Limb (tissue), 2 donors: ENCODE results near the gene NEDD4.
"Not testable (repeated sequence)": the region's sequence is repeated elsewhere in the genome, so short reads cannot be mapped to it uniquely, and the experiment has no call there.

Experiments
- DNase-seq, 2 donors: peaks; one replicate each; pipeline ENCODE4 v3.0.0-alpha.2; 2016; ENCODE audit errors: extremely low spot score in 2 of 2

Gene NEDD4

DNA sequence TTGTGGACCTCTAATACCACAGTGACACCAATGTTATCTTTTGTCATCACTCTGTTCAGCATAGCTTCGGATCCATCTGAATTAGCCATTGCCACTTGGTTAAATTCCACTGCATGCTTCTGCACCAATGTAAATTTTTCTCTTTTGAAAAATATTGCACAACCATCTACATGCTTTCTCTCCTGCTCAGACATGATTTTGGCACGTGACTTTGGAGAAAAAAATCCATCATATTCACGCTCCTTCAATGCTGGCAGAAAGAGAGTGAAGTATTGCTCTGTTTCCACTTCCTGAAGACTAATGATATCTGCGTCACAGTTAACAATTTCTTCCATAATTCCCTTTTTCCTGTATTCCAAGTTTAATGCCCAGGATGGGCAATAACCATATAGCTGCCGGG is 13.0 kb upstream of the NEDD4 start:
- not testable (repeated sequence) for DNase-seq

DNA sequence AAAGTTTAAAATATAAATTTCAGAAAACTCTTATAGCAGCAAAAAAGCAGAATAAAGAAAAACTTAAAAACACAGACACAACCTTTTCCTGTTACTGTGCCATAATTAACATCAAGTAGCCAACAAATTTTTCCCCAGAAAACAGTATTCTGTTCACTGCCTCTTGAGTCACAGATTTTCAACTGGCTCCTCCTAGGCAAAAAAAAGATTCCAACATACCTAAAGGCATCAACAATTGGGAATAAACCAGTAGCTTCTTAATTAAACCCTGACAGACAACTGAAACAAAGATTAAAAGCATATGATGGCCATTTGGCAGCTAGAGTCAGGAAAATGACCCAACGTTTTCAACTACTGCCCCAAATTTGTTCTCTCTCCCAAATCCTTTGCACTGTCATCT is 10.9 kb upstream of the NEDD4 start:
- DNase-seq = not testable (repeated sequence)

DNA sequence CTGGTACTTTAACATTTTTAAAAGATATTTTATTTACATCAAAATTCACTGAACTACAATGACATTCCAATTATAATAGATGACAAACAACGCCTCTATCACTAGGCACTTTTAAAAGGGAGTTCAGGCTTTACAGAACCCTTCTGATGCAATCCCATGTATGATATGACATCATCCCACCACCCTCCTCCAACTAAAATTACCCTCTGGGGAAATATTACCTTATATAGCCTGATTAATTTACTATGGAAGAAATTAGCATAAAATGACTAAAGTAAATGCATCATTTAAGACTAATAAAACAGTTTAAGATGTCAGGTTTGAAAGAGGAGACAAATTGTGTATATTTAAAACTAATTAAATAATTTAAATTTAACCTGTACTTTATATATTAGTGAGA is 10.4 kb upstream of the NEDD4 start:
- DNase-seq = not testable (repeated sequence)

- not testable (repeated sequence) for DNase-seq
Measured at GRCh38 chr15:56003277-56003676, 9.9 kb upstream of the NEDD4 start.

DNA sequence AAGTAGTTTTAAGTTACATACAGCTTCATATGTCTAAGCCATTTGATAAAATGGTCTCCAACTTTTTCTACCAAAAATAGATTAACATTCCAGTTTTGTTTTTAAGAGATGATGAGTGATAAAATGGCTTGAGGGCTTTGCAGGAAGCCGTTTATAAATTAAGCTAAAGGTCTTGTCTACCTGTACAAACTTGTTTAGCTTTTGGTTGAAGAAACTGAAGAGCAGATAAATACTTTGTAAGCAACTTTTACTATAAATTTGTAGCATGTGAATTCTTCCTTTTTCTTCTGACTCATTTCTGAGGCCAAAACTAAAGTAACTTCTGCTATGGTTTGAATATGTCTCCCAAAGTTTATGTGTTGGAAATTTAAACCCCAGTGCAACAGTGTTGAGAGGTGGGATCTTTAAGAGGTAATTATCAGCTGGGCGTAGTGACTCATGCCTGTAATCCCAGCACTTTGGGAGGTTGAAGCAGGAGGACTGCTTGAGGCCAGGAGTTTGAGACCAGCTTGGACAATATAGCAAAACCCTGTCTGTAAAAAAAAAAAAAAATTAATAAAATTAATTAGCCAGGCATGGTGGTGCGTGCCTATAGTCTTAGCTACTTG is 8.2 kb upstream of the NEDD4 start:
- no peak for DNase-seq

DNA sequence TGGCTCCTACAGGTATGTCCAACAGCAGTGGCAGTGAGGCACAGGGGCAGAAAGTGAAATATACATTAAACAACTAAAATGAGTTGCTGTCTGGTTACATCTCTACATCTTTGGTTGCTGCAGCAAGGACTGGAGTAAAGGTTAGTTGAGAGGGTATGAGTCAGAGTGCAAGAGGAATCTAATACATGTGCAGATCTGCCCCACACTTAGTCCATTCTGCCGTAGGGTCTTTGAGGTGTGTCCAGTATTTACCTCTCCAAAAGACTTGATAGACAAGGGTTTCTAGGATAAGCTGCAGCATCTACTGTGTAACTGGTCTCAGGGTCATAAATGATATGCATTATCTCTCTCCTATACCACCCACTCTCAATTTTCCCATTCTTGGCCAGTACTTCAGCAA is 6.2 kb upstream of the NEDD4 start:
- no peak for DNase-seq

DNA sequence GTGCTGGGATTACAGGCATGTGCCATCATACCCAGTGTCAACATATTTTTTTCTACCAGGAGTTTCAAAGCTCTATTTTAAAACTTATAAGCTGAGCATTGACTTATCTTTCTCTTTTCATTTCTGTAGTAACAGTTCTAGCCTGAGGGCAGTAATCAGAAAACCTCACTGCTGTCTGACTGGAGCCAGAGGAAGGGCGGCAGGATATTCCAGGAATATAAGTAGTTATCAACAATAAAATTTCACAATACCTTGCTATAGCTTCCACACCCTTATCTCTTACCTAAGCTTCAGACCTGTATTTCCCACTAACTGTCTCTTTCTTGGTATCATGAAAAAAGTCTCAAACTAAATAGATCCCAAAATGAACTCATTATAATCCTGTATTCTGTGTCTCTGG is 5.1 kb upstream of the NEDD4 start:
- DNase-seq = no peak

GRCh38 chr15:55993804-55994560 is 570 bp upstream of the NEDD4 start:
- DNase-seq = peak in 1 of 2 donors; percentile 61

- DNase-seq = no peak
Measured at GRCh38 chr15:55992769-55993110, 672 bp downstream of the NEDD4 start.

GRCh38 chr15:55991802-55992768 is 1.3 kb downstream of the NEDD4 start:
- no peak for DNase-seq

DNA sequence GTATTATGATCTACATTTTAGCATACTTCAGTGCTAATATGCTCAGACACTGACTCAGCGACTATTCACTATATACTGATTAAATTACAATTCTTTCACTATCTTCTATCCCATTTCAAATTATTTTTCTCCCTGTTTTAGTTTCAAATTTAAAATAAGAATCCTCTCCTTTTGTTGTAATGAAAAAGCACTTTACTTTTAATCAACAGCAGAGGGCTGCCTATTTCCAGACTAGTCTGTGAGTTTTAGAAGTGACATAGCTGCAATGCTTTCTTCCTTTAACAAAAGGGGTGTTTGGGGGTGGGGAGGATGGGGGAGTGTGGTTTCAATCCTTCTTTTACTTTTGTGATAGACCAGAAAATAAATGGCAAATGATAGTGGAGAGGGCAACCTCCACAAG is 2.4 kb downstream of the NEDD4 start:
- no peak for DNase-seq

- no peak for DNase-seq
Measured at GRCh38 chr15:55990516-55990915, 2.9 kb downstream of the NEDD4 start.

DNA sequence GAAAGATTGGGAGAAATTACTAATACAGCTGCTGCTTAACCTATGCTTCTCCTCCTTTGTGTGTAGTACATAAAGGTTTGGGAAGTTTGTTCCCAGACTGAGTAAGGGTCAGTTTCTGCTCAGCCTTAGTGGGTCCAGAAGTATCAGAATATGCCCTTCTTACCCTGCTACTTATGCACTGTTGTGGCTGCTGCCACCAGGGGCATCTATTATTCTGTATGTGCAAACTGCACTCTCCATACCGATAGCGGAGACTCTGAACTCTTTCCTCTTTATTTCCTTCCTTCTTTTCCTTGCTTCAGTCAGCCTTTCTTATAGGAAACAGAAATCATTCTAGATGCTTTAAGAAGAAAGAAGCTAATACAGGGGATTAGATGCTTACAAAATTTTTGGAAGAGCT is 4.0 kb downstream of the NEDD4 start:
- no peak for DNase-seq

- DNase-seq = no peak
Measured at GRCh38 chr15:55981582-55982249, 11.7 kb downstream of the NEDD4 start.

DNA sequence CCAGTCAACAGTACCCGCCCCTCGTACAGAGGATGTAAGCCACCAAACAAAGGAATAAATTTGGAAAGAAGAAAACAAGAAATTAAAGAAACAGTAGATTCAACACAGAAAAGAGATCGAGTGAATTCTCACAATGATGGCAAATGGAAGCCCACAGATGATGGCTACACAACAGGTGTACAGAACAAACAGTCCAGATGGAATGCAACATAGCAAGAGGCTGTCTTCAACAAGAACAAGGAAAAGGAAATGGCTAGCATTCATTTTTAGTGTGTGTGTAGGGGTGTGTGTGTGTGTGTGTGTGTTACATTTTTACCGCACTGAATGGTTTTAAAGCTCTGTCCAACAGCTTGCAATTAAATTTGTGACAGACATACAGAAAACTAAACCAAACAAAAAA is 12.9 kb downstream of the NEDD4 start:
- no peak for DNase-seq

DNA sequence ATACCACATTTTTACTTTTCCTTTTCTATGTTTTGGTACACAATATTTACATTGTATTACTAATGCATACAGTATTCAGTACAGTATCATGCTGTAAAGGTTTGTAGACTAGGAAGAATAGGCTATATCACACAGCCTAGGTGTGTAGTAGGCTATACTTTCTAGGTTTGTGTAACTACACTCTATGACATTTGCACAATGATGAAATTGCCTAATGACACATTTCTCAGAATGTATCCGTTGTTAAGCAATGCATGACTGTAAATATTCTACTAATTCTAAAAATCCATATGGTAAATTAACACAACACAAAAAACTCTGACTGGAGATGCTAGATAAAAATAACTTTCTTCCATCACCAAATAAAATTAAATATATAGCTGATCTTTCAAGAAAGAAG is 16.2 kb downstream of the NEDD4 start:
- DNase-seq = no peak

DNA sequence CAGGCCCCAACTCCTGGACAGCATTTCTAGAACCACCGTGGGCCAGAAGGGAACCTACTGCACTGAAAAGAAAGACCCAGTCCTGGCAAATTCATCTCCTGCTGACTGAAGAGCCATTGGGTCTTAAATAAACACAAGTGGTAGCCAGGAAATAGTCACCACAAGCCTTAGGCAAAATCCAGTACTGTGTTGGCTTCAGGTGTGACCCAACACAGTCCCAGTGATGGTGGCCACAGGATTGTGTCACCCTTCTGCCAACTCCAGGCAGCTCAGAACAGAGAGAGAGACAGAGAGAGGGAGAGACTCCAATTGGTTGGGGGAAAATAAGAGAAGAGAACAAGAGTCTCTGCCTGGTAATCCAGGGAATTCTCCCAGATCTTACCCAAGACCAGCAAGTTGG is 23.1 kb downstream of the NEDD4 start:
- DNase-seq = no peak

- DNase-seq = no peak
Measured at GRCh38 chr15:55969582-55969981, 23.8 kb downstream of the NEDD4 start.

DNA sequence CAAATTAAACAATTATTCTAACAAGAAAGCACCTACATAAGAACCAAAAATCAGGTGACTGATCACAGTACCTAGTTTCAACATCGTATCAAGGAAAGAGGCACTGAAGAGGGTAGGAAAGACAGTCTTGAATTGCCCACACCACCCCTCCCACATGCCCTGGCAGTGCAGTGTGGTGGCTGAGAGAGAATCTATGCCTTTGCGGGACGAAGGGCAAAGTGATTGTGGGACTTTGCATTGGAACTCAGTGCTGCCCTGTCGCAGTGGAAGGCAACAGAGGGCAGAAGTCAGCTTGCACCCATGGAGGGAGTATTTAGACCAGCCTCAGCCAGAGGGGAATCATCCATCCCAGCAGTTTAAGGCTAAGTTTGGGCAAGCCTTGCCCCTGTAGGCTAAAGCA is 24.5 kb downstream of the NEDD4 start:
- no peak for DNase-seq

GRCh38 chr15:55965091-55965490 is 28.3 kb downstream of the NEDD4 start:
- DNase-seq = no peak

DNA sequence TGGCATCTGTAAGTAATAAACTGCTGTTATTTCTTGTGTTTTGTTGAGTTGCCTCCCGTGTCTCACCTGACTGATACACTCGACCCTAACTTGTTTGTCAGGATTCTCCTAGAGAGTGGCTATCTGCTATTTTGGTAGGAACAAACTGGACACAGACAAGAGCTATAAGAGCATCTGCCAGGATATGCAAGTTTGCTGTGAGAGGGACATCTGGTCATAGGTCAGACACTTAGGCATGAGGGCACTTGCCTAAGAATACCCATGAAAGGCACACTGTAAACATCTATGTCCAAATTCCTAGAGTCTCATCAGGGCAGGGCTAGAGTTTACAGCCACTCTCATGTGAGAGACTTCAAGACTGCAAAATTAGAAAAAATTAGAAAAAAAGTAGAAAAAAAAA is 32.5 kb downstream of the NEDD4 start:
- no peak for DNase-seq
